GDM1 (cell line): Measurements from ENCODE around the gene COL12A1.

Experiments
- DNase-seq: peaks from one replicate; lab custom pipeline; 2025; lab: John Stamatoyannopoulos, UW

COL12A1 gene

DNA sequence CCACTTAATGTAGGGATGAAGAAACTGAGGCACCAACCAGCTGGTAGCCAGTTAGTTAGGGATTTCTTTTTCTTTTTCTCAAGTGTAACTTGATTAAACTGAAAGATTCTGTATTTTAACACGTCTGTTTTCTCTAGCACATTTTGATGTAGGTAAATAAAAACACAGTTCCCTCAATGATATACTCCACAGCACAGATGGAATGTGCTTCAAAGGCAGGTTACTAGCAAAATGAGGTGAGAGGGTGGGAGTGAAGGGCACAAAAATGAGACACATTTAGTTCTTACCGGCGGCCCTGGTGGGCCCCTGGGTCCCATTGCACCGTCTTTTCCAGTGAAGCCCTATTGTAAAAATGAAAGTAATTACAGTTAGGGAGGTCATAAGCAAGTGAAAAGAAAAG, 108.9 kb downstream of the COL12A1 start:
- no peak for DNase-seq

GRCh38 chr6:75094614-75095200, 111.1 kb downstream of the COL12A1 start:
- no peak for DNase-seq

DNA sequence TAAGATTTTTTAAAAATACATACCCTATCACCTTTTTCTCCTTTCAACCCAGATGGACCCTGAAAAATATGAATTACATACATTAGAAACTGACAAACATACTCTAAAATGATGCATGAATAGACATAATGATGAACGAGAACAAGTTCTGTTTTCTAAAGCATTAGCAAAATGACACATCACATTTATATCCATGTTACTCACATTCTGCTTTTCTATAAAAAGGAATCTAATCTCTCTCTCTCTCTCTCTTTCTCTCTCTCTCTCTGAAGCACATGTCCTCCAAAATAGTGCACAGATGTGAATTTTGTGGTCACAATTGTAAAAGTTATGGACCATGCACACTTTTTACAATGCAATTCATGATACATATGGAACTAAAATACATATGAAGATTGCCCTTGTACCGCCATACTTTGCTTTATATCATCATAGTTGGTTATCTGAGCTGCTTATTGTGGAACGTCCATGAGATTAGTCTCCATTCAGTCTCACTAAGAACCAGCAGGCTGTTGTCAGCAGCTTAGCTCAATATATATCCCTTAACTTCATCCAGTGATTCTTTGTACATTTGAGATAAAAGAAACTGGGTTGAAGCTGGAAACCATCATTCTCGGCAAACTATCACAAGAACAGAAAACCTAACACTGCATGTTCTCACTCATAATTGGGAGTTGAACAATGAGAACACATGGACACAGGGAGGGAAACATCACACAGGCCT, 114.2 kb downstream of the COL12A1 start:
- no peak for DNase-seq

DNA sequence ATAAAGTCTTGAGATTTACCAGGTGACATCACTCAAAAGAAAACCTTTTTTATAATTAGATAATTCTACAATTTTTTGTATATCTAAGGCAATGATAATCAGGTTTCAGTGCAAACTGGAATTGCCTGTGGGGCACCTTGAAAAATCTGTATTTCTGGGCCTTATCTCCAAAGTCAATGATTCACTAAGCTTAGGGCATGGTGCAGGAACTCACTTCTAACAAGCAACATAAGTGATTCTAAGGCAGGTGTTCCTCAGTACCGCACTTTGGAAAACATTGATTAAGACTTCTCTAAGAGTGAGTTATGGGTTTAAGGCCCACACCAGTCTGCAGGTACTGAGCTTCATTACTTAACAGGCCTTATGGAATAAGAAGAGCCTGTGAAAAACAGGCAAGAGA, 115.3 kb downstream of the COL12A1 start:
- no peak for DNase-seq

DNA sequence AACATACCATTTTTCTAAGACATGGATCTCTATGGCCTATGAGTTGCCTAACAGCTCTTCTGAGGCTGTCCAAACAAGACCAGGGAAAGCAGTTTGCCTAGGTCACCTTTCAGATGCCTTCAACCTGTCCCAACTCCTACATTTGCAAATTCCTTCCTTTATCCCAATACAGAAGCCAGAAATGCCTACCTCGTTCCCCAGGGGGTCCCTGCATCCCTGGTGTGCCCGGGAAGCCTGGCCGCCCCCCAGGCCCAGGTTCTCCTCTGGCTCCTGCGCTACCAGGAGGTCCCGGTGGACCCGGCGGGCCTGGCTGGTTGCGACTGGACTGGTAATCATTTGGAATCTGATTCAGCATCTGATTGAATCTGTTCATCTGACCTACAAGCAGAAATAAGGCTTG, 115.9 kb downstream of the COL12A1 start:
- DNase-seq = no peak

GRCh38 chr6:75089151-75089897, 116.5 kb downstream of the COL12A1 start:
- DNase-seq = no peak

DNA sequence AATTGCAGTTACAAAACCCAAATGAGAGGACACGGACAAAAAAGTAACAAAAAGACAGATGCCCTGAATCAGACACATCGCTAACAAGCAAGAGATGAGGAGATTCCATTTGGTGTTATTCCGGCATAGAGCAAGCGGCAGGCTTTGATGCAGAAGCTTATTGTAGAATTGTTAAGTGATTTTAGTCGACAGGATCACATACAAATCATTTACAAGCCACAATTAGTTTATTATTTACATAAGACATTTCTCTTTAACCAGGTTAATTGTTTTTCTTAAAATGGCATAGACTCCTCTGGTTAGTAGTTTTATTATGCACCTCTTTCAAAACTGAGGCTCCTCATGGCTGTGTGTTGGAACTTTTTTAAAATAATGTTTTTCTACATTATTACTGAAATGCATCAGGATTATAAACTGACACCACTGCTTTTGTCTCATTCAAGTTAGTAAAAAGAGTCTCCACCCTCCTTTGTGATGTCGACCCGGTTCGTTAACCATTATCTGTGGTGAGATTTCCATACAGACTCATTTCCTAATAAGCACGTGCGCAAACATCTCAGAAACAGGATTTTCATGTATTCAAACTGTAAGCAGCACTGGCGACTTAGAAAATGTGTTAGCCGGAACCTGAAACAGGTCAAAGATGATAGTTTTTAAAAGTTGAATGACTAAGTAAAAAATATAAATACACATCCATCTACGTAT, 119.8 kb downstream of the COL12A1 start:
- no peak for DNase-seq

DNA sequence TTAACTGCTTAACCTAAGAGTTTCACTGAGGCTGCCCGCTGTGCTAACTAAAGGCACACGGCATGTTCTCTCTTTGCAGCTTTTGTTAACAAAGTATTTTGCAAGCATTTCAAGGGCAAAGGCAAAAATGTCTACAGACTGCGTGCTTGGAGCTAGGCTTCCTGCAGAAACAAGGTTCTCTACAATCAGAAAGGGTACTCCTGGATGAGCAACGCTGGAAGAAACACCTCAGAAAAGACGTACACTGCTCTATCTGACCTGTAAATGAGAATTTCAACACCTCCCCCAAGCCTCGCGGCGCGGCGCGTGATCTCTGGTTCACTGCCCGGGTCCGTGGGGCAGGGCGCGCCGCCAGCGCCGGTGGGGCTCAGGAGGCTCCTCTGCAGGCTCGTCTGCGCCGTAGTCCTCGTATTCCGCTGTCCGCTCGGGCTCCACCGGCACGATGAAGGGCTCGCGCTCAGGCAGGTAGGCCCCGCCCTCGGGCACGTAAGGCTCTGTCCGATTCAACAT, 120.9 kb downstream of the COL12A1 start:
- no peak for DNase-seq

GRCh38 chr6:75084018-75084417, 121.8 kb downstream of the COL12A1 start:
- DNase-seq = no peak

DNA sequence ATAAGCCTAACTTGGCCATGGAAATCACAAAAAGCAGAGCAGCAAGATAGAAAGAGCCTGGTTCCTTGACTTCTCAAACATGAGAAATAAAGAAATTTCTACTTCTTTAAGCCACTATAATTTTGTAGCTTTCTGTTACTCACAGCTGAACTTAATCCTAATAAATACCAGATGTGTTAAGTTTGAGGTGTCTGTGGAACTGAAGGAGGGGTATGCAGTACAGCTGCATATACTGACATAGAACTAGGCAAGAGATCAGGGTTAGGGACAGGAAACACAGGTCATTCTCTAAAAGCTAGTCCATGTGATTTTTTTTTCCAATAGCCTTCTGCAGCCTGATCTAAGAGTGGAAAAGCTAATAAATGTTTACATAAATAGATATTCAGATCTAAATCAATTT, 123.9 kb downstream of the COL12A1 start:
- DNase-seq = no peak

GRCh38 chr6:75081047-75081446, 124.8 kb downstream of the COL12A1 start:
- DNase-seq = no peak

DNA sequence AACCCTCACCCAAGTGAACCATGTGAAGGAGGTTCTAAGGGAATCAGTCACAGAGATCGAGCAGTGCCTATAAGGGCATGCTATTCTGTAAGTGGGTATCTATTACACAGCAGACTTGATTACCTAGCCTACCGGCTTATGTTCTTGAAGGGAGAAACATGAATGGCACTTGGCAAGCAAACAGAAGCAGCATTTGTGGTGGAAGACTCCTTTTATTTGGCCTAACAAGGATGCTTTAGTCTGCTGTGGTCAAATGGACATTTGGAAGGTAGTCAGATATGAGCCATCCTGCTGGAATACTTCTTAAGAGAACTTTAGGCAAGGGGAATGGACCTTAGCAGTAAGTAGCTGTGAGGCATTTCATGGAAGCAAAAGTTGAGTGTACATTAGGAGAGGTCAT, 126.3 kb downstream of the COL12A1 start:
- DNase-seq = no peak

DNA sequence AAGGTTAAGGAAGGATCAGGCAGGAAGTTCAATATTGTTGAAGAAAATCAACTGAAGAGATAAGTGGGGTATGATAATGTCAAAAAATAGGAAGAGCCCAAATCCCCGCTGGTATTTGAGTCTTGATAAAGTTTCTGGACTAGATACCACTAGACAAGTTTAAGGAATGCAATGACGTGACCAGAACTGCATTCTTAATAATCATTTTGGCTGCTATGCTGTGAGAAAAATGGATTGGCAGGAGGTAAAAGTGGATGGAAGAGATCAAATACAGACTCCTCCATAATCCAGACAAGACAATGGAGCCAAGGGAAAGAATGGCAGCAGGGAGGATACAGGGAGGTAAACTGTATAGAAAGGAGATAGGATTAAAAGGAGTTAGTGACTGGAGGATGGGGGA, 128.2 kb downstream of the COL12A1 start:
- DNase-seq = no peak

GRCh38 chr6:75076009-75076408, 129.8 kb downstream of the COL12A1 start:
- no peak for DNase-seq

DNA sequence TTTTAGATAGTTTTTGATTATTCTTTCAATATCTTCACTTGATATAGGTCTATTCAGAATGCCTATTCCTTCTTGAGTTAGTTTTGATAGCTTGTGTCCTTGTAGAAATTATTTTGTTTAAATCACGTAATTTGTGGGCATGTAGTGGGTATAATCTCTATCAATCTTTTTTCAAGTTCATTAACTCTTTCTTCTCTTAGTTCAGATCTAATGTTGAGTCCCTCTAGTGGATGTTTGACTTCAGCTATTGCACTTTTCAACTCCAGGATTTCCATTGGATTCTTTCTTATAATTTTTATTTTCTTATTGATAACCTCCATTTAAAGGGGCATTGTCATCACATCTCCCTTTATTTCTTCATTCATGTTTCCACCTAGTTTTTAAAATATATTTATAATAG, 135.6 kb downstream of the COL12A1 start:
- DNase-seq = no peak

- DNase-seq = no peak
Observed at GRCh38 chr6:75065523-75065922, 140.3 kb downstream of the COL12A1 start.

DNA sequence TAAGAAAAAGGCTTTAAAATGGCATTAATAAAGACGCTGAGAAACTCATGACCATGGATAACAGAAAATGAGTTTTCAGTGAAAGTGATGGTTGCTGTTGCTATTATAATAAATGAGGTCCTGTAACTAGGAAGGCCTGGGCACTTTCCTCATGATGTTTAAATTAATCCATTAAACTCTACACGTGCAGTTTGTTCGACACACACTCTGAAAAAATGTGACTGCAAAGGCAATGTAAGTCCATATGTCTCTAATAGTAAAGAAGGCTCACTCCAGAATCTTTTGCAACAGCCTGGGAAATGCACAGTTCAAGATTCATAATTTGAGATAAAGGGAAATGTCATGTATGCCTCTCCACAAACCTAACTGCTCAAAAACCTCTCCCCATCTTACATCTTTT, 153.4 kb downstream of the COL12A1 start:
- no peak for DNase-seq

GRCh38 chr6:75049308-75049707, 156.5 kb downstream of the COL12A1 start:
- no peak for DNase-seq

DNA sequence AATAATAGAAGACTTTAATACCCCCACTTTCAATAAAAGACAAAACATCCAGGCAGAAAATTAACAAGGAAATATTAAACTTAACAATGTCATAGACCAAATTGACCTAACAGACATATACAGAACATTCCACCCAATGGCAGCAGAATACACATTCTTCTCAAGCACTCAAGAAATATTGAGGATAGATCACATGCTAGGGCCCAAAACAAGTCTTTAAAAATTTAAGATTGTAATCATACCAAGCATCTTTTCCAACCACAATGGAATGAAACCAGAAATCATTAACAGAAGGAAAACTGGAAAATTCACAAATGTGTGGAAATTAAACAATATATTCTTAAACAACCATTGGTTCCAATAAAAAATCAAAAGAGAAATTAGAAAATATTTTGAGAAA, 161.0 kb downstream of the COL12A1 start:
- DNase-seq = no peak

DNA sequence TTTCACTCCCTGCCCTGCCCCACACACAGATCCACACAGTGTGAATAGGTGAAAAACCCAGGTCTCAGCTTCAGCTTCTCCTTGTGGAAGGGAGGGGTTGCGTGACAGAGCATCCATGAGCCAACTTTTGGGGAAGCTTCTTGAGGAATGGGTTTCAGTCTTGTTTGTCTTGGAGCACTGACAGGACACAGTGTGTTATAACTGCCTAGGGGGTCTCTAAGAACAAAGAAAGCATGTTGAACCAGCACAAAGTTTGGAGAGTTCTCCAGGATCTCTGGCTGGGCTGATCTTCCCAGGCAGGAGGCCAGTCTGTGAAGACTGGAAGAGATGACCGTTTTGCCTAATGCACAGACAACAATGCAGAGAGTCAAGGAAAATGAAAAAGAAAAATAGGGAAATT, 164.5 kb downstream of the COL12A1 start:
- no peak for DNase-seq
